Peyer's patch (tissue), 4 donors: Measurements from ENCODE around the gene KMT5B. TPM values are rescaled to one million over a fixed set of nuclear protein-coding genes. Genes with fewer than 3 reads are reported as not detected.
A peak's percentile ranks its signal among the peaks of the same experiment; 100 is the strongest.

Experiments
- DNase-seq, 3 donors: peaks; one replicate each; pipeline ENCODE4 v3.0.0-alpha.2; 2017 to 2019
- H3K27ac ChIP-seq, 4 donors: fragments of 200-600 bp; sonication (generic); one replicate each; pipeline ENCODE4 v1.5.1; 2016 to 2019
- H3K27me3 ChIP-seq, 2 donors: fragments of 200-600 bp; sonication (generic); one replicate each; pipeline ENCODE4 v1.5.1; 2019
- H3K36me3 ChIP-seq, 3 donors: fragments of 200-600 bp; sonication (generic); one replicate each; pipeline ENCODE4 v1.5.1; 2016 to 2019
- H3K4me1 ChIP-seq, 4 donors: fragments of 200-600 bp; sonication (generic); one replicate each; pipeline ENCODE4 v1.5.1; 2016 to 2019
- H3K4me3 ChIP-seq, 4 donors: fragments of 200-600 bp; sonication (generic); 1 replicate in 3 of 4; 2 replicates in 1 of 4; pipeline ENCODE4 v1.5.1; 2016 to 2019; ENCODE audit warnings: mild to moderate bottlenecking in 1 of 4
- H3K9me3 ChIP-seq, 4 donors: fragments of 200-600 bp; sonication (generic); one replicate each; pipeline ENCODE4 v1.5.1; 2016 to 2019; ENCODE audit warnings: mild to moderate bottlenecking in 1 of 4
- CTCF ChIP-seq, 6 experiments: fragments of 450-650 bp in 4 of 6; fragments of 200-600 bp in 2 of 6; sonication (generic) in 1 of 6; IDR thresholded peaks; one replicate each; pipeline ENCODE4 v1.5.1; 2017 to 2019; ENCODE audit warnings: antibody characterized with exemption in 6 of 6, mild to moderate bottlenecking in 3 of 6, moderate library complexity in 1 of 6
- POLR2A ChIP-seq, 2 donors: fragments of 450-650 bp; IDR thresholded peaks; one replicate each; pipeline ENCODE4 v1.5.1; 2017; ENCODE audit warnings: antibody characterized with exemption in 2 of 2, mild to moderate bottlenecking in 2 of 2, moderate library complexity in 2 of 2
- total RNA-seq, 4 donors: library from RNA; depleted of rRNA; stranded (reverse); fragments of >200 nt; gene quantifications; one replicate each; pipeline ENCODE4 v1.1.0, GENCODE V29; 2016

KMT5B gene
- total RNA-seq, 4 donors from 2014 or later = 55.3 to 74.8 (median 60.3) TPM

GRCh38 chr11:68259122-68259959, 46.2 kb upstream of the KMT5B start:
- peak in 1 of 3 donors; percentile 46 for DNase-seq
- H3K4me1 ChIP-seq = peaks cover 4 to 11% (median 6%) of the 10 kb centered on the region in 4 donors
- no peak overlapping the region for H3K4me3 ChIP-seq
- no peak overlapping the region for H3K27ac ChIP-seq
- TF ChIP-seq POLR2A (IDR thresholded peaks at IDR 0.05) (no peak), CTCF (IDR thresholded peaks at IDR 0.05) (no peak)
- peaks cover 0 to 36% (median 0%) of the 10 kb centered on the region in 3 donors for H3K36me3 ChIP-seq
- H3K9me3 ChIP-seq = no peaks in the 10 kb centered on the region
- no peaks in the 10 kb centered on the region for H3K27me3 ChIP-seq

- Histone ChIP-seq H3K9me3 (no peaks in the 10 kb centered on the region), H3K4me3 (no peak overlapping the region), H3K36me3 (peaks cover 0 to 28% (median 0%) of the 10 kb centered on the region in 3 donors), H3K27me3 (no peaks in the 10 kb centered on the region), H3K4me1 (peaks cover 4 to 11% (median 6%) of the 10 kb centered on the region in 4 donors), H3K27ac (peak overlapping the region in 1 of 4 donors; percentile 67)
- DNase-seq = peak in 1 of 3 donors; percentile 49
- TF ChIP-seq CTCF (IDR thresholded peaks at IDR 0.05) (no peak), POLR2A (IDR thresholded peaks at IDR 0.05) (no peak)
Measured at GRCh38 chr11:68258363-68258765, 45.3 kb upstream of the KMT5B start.

- no peaks in the 10 kb centered on the region for H3K27me3 ChIP-seq
- H3K27ac ChIP-seq = peak overlapping the region in 2 of 4 donors; percentile 32 to 67
- DNase-seq = peak; percentile 96 to 99 (median 97)
- H3K9me3 ChIP-seq = no peaks in the 10 kb centered on the region
- peak; percentile 83 to 95 (median 92) for TF ChIP-seq CTCF (IDR thresholded peaks at IDR 0.05)
- peak in 1 of 2 donors; percentile 38 for TF ChIP-seq POLR2A (IDR thresholded peaks at IDR 0.05)
- H3K36me3 ChIP-seq = peaks cover 0 to 22% (median 0%) of the 10 kb centered on the region in 3 donors
- H3K4me3 ChIP-seq = peak overlapping the region in 1 of 4 donors; percentile 8
- H3K4me1 ChIP-seq = peaks cover 4 to 11% (median 6%) of the 10 kb centered on the region in 4 donors
Measured at GRCh38 chr11:68257477-68258362, 44.6 kb upstream of the KMT5B start.

GRCh38 chr11:68256331-68256741, 43.2 kb upstream of the KMT5B start:
- peak overlapping the region in 1 of 4 donors; percentile 12 for H3K27ac ChIP-seq
- no peak overlapping the region for H3K4me3 ChIP-seq
- no peaks in the 10 kb centered on the region for H3K27me3 ChIP-seq
- peaks cover 4 to 11% (median 6%) of the 10 kb centered on the region in 4 donors for H3K4me1 ChIP-seq
- peaks cover 0 to 8% (median 0%) of the 10 kb centered on the region in 3 donors for H3K36me3 ChIP-seq
- no peak for TF ChIP-seq CTCF (IDR thresholded peaks at IDR 0.05)
- no peak for TF ChIP-seq POLR2A (IDR thresholded peaks at IDR 0.05)
- no peak for DNase-seq
- H3K9me3 ChIP-seq = no peaks in the 10 kb centered on the region

- no peak for DNase-seq
- Histone ChIP-seq H3K27me3 (no peaks in the 10 kb centered on the region), H3K9me3 (no peaks in the 10 kb centered on the region), H3K27ac (no peak overlapping the region), H3K4me3 (no peak overlapping the region), H3K4me1 (peaks cover 4 to 11% (median 6%) of the 10 kb centered on the region in 4 donors), H3K36me3 (no peaks in the 10 kb centered on the region)
- TF ChIP-seq POLR2A (IDR thresholded peaks at IDR 0.05) = no peak
- no peak for TF ChIP-seq CTCF (IDR thresholded peaks at IDR 0.05)
Measured at GRCh38 chr11:68255526-68255925, 42.4 kb upstream of the KMT5B start.
